Measurements from ENCODE around the gene MCF2L.
"Not testable (repeated sequence)": the region's sequence is repeated elsewhere in the genome, so short reads cannot be mapped to it uniquely, and the experiment has no call there.

Gene MCF2L

DNA sequence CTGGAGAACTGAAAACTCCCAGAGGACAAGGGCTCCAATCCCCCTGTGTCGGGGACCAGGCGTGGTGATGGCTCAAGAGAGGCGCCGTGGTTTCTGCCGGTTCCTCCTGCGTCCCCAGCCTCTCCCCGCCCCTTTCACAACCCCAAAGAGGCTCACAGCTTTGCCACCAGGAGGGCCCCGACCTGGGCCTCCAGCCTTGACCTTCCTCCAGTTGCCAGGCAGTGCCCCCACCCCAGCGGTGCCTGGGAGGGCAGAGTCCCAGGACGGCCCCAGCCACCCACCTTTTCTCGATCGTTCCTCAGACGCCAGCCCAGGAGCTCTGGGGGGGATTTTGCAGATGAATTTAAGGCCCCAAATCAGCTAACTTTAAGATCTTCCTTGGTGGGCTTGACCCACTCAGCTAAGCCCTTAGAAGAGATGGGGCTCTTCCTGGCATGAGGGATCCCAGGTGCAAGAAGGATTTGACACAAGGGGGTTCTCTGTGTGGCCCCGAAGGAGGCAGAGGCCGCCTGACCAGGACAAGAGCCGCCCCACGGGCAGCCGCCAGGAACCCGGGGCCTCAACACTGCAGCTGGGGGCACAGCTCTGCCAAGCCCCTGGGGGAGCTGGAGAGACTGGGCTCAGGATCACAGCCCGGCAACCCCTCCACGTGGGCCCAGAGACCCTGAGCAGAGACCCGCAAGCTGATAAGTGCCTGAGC, 47.0 kb downstream of the MCF2L start:
- DNase-seq (ENCODE audit: low spot score): no peak

DNA sequence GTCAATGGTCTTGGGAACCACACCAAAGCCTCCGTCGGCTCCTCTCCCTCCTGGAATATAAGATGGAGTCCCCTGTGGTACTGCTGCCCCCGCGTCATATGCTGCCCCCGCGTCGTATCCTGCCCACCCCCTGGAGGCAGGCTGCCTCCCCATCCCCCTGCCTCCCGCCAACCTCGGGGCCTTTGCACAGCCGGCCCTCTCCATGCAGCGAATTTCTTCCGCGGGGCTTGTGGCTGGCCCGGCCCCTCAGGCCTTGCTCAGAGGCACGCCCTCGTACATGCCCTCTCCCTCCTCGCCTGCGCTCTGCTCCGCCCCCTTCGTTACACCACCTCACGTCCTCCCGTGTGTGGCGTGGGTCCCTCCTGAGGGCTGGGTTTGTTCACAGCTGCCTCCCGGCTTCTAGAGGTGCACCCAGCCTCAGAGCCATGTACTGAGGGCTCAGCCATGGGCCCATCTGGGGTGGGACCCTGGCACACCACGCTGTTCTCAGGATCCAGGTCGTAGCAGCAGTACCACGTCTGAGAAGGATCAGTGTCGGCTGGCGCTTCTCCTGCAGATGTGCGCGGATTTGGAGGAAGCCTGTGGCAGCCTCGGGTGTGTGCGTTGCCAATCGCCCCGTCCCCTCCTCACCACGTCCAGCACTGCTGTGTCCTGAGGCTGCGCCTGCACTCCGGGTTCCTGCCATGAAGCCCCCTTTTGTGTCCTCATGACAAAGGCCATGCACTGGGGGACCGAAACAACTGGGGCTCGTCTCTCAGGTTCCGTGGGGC, 47.7 kb downstream of the MCF2L start:
- no peak for DNase-seq (ENCODE audit: low spot score)

DNA sequence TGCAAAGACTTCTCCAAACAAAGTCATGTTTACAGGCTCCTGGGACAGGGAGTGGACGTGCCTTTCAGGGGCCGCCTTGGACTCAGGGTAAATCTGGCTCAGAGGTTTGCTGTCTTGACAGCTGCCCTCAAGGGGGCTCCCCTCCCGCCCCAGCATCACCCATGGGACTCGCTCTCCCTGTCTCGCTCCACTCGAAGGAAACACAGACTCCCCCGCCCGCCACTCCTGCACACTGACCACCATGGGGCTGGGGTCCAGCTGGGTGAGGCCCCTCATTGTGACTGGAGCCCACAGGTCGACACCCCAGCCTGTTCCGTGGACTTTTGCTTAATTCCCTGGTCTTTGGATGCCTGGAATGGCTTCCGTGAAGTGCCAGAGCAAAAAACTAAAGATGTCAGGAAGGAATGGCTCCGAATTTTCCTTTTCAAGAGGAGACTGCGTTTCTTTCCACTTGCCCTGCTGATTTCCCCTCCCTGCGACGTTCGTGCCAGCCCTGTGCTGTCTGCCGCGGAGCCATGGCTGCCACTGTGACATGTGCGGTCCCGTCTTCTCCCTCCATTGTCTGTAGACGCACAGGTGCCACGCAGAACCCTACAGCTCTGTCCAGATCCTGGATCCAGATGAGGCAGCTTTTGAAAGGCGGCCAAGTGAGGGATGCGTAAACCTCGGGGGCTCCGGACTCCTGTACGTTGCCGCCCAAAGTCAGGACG, 48.6 kb downstream of the MCF2L start:
- no peak for DNase-seq (ENCODE audit: low spot score)

DNA sequence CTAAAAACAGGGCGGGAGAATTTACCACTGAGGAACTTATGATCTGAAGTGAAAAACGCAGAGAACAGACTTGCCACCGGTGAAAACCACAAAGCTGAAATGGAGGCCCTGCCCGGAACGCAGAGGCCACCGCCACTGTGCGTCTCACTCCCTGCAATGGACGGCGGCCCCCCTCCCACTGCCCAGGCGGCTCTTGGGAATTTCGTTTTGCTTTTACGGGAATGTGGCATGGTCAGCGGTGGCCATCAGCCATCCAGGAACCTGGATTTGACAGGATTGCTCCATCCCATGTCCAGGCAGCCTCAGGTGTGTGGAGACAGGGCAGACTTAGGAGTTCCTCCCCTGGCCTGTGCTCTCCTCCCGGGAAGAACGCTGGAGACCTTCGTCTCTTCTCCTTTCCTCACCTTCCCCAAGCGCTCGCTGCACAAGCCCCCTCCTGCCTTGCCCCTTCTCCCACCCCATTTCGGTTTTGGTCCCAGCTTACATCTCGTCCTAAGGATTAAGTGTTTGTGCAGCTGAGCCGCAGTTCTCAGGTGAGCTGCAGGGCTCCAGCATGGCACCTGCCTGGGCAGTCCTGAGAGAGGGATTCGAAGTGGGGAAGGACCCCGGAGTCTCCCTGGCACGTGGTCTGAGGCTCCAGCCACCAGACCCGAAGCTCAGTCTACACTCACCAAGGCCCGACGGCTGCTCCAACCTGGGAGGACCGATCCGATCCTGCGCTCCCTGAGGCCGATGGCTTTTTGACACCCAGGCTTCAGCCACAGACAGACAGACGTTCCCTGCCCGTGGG, 49.9 kb downstream of the MCF2L start:
- DNase-seq (ENCODE audit: low spot score): no peak

DNA sequence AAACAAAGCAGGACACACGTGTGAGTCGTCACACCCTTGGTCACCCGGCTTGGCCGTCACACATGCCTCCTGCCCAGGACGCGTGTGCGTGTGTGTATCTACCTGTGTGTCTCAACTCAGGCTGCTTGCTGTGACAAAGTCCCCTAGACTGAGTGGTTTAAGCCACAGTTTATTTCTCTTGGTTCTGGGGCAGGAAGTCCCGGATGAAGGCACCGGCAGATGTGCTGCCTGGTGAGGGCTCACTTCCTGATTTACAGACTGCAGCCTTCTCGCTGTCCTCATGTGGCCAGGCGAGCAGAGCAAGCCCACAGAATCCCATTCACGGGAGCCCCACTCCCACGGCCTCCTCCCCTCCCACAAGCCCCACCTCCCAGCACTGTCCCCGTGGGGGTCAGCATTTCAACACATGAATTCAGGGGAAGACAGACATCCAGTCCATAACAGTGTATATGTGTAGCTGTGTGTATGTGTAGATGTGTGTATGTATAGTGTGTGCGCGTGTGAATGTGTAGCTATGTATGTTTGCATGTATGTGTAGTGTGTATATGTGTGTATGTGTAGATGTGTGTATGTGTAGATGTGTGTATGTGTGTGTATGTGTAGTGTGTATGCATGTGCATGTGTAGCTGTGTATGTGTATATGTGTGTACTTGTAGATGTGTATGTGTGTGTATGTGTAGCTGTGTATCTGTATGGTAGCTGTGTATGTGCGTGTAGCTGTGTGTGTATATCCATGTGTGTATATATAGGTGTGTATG, 51.5 kb downstream of the MCF2L start:
- no peak for DNase-seq (ENCODE audit: low spot score)

- no peak for DNase-seq (ENCODE audit: low spot score)
Observed at GRCh38 chr13:113021391-113021790, 52.4 kb downstream of the MCF2L start.

DNA sequence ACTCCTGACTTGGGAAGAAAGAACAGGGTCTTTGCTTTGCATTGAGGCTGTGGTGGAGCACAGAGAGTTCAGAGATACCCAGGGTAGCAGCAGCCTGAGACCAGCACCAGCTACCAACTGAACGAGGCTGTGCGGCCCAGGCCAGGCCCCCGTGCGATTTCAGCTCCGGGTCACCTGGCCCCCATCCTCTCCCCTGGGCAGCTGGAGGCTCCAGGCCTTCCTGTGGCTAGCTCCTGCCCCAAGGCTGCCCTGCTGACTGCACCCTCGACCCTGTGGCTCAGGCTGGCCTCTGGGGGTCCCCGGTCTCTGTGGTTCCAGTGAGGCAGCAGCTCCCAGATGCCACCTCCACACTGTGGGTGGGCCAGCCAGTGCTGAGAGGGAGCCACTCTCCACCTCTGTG, 52.8 kb downstream of the MCF2L start:
- no peak for DNase-seq (ENCODE audit: low spot score)

GRCh38 chr13:113022391-113022744, 53.4 kb downstream of the MCF2L start:
- no peak for DNase-seq (ENCODE audit: low spot score)

GRCh38 chr13:113022745-113023574, 53.9 kb downstream of the MCF2L start:
- peak; percentile 20 for DNase-seq (ENCODE audit: low spot score)

DNA sequence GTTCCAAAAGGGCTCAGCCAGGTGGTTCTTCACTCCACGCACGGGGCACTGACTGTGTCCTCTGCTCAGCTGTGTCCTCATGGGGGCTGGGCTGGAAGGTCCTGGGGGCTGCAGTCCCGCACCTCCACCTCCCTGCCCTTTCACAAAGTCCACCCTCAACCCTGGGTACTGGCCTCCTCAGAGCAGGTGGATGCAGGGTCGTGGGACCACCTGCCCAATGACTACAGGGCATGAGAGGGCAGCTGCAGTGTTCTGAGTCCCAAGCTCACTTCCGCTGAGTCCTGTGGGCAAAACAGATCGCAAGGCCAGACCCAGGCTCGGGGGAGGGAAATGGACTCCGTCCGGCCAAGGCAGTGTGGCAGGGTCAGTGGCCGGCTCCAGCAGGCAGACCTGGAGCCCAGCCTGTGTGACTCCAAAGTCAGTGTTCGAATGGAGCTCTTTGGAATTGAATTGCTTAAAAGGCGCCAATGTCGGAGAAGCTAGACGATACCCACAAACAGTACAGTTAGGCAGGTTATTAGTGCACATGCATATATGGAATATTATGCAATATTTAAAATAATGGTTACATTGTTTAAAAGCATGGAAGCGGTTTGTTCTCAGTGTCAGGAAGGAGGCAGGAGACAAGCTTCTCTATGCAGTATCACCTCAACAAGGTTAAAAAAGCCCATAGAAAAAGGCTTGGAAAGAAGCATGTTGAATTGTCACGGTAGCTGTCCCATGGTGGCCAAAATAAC, 54.8 kb downstream of the MCF2L start:
- DNase-seq (ENCODE audit: low spot score): no peak

- no peak for DNase-seq (ENCODE audit: low spot score)
Observed at GRCh38 chr13:113024466-113024865, 55.5 kb downstream of the MCF2L start.

GRCh38 chr13:113026391-113026910, 57.4 kb downstream of the MCF2L start:
- no peak for DNase-seq (ENCODE audit: low spot score)

DNA sequence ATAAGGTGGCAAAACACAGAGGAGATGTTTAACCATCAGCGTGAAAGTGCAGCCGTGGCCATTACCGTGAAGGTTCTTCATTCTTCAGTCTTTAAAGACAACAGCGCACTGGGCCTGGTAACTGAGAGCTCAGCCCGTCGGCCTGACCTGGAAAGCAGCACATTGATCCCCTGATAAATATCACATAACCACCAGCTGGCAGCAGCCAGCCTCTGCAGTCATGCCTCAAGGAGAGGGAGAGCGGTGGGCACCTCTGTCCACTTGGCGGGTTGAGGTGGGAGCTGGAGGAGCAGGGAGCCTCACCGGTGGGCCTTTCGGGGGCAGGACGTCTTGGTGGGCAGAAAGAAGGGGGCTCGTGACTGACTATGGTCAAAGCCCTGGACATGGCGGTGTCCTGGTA, 58.1 kb downstream of the MCF2L start:
- DNase-seq (ENCODE audit: low spot score): no peak

DNA sequence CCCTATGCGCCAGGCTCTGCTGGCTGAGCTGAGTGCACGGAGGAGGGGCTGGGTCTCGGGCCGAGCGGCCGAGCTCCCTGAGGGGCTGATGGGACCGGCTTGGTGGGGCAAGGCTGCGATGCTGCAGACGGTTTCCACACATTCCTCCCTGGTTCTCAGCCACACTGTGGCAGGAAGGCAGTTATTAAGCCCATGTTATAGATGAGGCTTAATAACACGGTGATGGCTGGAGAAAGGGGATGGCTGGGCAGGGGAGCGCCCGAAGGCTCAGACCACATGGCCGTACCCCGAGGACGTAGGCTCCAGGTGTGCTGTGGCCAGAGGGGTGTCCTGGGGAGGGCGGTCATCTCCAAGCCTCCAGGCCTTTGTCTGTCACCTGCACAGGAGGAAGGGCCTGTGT, 58.6 kb downstream of the MCF2L start:
- no peak for DNase-seq (ENCODE audit: low spot score)

DNA sequence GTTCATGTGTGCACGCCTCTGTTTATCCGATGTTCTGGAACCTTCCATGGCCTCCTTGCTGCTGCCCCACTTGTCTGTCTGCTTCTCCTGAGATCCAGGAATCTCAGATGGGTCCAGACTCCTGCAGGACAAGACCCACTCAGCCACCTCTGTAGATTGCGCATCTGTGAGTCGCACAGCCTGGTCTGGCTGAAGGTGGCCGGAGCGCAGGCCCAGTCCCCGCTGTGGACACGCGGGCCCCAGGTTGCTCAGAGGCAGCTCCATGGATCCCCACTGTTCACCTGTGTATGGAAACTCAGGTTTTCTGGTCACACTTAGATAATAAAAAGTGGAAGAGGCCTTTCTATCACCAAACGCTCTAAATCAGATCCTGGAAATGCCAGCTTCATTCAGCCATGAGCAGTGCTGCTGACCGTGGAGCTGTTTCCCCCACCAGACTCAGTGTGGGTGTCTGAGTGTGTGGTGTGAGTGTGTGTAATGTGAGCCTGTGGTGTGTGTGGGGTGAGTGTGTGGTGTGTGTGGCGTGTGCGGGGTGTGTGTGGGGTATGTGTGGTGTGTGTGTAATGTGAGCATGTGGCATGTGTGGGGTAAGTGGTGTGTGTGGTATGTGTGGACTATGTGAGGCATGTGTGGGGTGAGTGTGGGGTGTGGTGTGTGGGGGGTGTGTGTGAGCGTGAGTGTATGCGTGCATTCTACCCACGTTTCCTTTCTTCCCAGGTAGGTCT, 59.5 kb downstream of the MCF2L start:
- no peak for DNase-seq (ENCODE audit: low spot score)

DNA sequence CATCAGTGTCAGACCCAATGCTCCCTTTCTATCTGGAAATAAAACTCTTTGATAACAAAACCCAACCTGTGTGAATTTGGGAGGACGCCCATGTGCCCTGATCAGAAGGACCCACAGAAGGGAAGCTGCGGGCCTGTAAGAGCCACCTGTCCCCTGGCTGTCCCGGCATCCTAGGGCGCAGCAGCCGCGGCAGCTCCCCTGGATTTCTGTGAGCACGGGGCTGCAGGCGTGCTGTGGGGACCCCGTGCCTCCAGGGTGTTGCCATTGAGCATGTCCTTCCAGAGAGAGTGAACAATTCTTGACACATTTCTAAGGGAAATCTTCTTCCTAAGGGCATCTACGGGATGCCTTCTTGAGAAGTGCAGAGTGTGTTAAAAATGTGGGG, 60.0 kb downstream of the MCF2L start:
- DNase-seq (ENCODE audit: low spot score): no peak

DNA sequence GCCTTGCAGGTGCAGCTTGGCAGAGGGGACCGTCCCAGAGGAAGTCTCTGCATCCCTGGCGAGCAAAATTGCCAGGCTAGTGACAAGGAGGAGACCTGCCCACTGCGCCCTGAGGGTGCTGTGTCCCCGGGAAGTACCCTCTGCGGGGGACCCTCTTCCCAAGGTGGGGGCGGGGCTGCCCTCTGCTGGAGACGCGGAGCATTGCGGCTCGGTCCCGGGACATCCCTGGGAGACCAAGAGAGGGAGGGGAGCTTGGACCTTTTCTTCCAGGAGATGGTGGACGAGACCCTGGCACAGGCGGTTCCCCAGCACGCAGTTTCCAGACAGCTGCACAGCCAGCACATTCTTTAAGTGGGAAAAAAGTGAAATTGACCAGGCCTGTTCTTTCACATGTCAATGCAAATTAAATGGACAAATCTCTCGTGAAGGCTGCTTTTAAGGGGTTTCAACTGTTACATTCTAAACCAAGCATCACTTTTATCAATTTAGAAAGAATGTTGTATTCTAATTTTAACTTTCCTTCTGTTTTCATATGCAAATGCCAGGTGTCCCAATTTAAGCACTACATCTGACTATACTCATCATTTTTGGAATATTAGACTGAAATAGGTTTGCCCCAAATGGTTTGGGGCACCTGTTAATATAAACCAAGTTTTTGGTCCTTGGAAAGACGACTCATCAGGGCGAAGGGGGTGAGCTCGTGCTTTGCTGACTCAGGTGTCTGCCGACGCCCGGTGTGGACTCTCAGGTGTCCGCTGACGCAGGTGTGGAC, 60.7 kb downstream of the MCF2L start:
- peak; percentile 13 for DNase-seq (ENCODE audit: low spot score)

GRCh38 chr13:113030259-113030640, 61.2 kb downstream of the MCF2L start:
- not testable (repeated sequence) for DNase-seq (ENCODE audit: low spot score)
